ENCODE measurements around the gene NRARP.
"Not testable (repeated sequence)": the region's sequence is repeated elsewhere in the genome, so short reads cannot be mapped to it uniquely, and the experiment has no call there.

NRARP gene, protein sequence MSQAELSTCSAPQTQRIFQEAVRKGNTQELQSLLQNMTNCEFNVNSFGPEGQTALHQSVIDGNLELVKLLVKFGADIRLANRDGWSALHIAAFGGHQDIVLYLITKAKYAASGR

DNA sequence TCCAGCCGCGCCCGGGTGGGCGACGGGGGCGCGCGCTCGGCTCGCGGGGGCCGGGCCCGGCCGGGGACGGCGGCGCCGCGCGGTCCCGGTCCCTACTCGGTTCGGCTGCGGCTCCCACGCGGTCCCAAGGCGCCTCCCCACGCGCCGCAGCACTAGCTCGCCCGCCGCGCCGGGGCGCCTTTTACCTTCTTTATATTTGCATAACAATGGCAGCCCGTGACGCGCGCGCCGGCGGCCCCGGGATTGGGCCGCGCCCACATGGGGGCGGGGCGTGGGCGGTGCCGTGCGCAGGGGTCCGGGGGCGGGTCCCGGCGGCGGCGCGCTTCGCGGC is at the start of gene NRARP:
Gene NRARP, minus strand, starts transcription at position 154 of the 331 bp plus-strand sequence. CDS start 343 bp downstream, outside the sequence.
- DNase-seq (ENCODE audit: low read depth in 1 of 2, low spot score in 1 of 2) = peak; percentile 87 to 95

DNA sequence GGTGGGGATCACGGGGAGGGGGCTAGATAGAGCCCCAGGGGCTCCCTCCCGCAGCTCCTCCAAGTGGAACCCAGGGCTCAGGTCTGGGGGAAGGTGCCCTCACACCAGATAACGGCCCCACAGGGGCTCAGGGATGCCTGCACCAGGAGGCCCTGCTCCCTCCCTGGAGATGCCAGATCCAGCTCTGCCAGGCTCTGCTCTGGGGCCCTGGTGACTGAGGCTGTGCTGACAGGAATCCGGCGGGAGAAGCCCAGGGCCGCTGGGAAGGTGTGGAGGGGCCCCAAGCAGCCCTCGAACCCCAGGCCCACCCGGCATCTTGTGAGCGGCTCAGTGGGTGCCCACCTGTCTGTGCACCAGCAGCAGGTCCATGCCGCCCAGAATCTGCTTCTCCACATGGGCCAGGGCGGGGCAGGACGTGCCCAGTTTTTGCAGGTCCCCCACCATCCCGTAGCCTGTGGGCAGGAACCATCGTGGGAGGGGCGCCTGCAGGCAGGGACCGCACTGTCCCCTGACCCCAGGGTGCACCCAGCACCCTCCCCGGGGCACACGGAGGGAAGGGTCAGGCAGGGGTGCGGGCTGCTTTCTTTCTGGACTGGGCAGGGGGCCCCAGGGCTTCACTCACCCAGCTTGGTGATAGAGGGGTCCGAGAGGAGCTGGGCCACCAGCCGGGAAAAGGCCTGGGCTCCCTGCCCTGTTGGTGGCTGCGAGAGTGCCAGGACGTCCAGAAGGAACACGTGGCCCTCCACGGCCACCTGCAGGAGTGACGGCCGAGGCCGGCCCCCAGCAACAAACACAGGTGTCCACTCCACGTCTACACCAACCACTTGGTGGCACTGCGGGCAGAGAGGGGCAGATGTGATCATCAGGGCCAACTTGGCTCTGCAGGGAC is 48.9 kb upstream of the NRARP start:
- no peak for DNase-seq (ENCODE audit: low read depth in 1 of 2, low spot score in 1 of 2)

DNA sequence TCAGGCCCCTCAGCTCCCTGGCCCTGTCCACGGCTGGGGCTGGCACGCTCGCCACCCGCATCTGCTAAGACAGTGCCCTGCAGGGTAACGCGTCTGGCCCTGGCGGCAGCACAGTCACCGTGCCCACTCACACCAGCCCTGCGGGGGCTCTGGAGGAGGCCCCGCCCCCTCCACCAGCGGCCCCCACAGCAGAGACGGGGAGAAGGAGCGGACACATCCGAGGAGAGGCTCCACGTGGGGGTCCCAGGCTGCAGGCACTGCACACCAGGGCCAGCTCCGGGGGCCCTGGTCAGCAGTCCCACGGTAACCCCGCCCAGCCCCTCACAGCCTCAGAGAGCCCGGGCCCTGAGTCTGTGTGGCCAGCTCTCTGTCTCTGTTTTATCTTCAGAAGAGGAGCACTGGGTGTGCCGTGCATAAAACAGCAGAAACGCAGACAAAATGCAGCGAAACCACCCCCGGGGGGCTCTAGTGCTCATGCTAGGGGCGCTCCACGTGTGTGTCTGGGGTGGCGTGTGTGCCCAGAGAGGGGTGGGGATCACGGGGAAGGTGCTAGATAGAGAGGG is 47.5 kb upstream of the NRARP start:
- DNase-seq (ENCODE audit: low read depth in 1 of 2, low spot score in 1 of 2) = no peak

DNA sequence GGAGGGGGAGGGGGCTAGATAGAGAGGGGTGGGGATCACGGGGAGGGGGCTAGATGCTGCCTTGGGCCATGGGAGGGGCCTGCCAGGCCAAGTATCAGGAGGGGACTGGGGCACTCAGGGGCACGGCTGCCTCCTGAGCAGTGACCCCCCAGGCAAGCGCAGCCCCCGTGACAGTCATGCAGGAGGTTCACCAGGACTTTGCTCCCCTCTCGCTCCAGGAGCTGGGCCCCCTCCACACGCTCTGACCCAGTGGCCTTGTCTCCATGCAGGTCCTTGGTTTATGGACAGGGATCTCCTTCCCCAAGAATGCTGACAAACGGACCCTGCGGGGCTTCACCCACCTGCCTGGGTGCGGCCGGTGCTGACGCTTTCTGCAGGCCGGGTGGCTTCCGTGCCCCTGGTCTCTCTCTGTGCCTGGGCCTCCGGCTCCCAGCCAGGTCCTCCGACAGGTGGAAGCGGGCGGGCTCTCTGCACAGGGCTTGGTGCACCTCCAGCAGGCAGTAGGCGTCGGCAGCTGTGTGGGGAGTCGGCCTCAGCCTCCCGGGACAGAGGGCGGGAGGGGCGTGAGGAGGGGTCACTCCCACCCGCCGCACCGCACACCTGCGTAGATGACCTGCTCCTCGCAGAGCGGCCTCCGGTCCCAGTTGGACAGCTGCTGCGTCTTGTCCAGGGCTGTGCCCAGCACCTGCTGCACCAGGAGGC is 46.8 kb upstream of the NRARP start:
- no peak for DNase-seq (ENCODE audit: low read depth in 1 of 2, low spot score in 1 of 2)

DNA sequence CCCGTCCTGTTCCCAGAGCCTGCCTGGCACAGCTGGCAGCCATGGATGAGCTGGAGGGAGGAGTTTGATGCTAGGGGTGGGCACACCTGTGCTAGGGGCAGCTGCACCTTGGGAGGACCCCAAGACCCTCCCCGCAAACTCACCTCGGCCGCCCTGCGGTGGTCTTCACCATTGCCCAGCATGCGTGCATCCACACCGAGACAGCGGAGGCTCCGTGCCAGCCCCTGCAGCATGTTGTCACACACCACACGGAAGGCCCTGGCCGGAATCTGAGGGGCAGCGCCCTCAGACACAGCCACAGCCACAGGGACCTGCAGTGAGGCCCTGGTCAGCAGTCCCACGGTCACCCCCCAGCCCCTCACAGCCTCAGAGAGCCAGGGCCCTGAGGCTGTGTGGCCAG is 45.9 kb upstream of the NRARP start:
- no peak for DNase-seq (ENCODE audit: low read depth in 1 of 2, low spot score in 1 of 2)

DNA sequence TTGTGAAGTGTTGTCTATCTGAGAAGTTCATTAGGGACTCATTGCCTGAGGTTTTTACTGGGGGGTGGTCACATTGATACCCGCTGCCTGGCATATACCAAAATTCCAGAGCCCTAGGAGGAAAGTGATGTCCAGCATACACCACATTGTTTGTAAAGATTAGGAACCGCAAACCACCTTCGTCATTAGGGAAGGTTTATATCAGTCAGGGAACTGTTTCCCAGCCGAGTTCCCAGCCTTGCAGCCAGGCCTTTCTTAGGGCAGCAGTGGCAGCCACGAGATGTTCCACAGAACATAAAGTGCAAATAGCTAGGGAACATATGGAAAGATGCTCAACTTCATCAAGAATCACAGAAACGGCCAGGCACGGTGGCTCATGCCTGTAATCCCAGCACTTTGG is 40.4 kb upstream of the NRARP start:
- DNase-seq (ENCODE audit: low read depth in 1 of 2, low spot score in 1 of 2) = no peak

DNA sequence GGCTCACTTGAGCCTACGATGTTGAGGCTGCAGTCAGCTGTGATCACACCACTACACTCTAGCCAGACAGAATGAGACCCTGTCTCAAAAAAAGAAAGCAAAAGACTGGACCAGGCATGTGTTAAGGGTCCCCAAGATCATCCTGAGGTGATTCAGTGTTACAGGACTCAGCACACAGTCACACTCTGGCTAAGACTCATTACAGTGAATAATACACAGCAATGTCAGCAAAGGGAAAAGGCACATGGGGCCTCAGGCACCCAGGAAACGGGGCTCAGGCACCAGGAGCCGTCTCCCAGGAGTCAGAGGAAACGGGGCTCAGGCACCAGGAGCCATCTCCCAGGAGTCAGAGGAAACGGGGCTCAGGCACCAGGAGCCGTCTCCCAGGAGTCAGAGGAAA is 39.2 kb upstream of the NRARP start:
- no peak for DNase-seq (ENCODE audit: low read depth in 1 of 2, low spot score in 1 of 2)

DNA sequence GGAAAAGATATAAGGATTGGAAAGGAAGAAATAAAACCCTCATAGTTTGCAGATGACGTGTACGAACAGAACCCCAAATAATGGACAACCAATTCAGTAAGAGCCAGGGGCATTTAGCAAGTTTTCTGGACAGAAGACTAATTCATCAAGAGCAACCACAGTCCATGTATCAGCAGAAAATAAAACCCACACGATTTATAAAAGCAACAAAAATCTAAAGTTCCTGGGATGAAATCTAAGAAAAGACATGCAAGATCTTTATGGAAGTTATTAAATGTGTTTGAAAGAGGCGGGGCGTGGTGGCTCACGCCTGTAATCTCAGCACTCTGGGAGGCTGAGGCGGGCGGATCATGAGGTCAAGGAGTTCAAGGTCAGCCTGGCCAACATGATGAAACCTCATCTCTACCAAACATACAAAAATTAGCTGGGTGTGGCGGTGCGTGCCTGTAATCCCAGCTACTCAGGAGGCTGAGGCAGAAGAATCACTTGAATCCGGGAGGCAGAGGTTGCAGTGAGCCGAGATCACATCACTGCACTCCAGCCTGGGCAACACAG is 37.9 kb upstream of the NRARP start:
- DNase-seq (ENCODE audit: low read depth in 1 of 2, low spot score in 1 of 2) = not testable (repeated sequence)

DNA sequence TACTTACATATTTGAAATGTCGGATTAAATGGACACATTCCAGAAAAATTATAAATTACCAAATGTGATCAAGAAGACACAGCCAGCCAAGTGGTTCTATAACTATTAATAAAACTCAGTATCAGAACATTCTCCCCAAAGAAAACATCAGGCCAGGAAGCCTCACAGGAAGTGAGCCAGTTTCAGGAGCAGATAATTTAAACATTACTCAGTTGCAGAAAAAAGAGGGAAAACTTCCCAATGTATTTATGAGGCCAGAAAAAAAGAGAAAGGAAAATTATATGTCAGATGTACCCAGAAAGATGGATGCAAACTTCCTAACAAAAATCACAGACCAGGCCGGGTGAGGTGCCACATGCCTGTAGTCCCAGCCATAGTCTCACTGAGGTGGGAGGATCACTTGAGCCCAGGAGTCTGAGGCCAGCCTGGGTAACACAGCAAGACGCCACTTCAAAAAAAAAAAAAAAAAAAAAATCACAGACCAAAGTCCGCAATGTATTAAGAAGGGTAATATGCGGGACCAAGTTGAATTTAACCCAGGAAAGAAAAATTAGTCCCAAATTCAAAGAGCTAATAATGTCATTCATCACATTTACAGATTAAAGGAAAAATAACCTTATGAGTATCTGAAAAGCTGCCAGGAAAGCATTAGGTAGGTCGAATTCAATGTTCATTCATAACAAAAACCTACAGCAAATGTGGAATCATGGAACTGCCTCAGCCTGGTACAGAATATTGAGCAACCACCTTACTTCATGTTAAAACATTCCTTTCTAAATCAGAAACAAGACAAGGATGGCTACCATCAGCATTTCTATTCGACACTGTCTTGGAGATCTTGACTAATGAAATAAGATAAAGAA is 37.2 kb upstream of the NRARP start:
- no peak for DNase-seq (ENCODE audit: low read depth in 1 of 2, low spot score in 1 of 2)

DNA sequence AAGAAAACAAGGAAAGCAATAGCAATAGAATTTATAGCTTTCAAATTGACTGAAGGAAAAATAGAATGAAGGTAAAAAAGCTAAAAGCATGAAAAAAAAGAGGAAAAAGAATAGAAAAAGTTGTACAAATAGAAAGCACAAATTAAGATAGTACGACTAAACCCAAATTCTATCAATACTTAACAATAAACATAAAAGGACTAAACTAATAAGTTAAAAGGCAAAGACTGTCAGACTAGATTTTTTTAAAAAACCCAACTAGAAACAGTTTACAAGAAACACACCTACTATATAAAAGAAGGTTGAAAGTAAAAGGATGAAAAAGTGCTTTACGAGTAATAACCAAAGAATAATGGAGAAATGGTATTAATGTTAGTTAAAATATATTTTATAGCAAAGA is 34.7 kb upstream of the NRARP start:
- DNase-seq (ENCODE audit: low read depth in 1 of 2, low spot score in 1 of 2) = no peak

DNA sequence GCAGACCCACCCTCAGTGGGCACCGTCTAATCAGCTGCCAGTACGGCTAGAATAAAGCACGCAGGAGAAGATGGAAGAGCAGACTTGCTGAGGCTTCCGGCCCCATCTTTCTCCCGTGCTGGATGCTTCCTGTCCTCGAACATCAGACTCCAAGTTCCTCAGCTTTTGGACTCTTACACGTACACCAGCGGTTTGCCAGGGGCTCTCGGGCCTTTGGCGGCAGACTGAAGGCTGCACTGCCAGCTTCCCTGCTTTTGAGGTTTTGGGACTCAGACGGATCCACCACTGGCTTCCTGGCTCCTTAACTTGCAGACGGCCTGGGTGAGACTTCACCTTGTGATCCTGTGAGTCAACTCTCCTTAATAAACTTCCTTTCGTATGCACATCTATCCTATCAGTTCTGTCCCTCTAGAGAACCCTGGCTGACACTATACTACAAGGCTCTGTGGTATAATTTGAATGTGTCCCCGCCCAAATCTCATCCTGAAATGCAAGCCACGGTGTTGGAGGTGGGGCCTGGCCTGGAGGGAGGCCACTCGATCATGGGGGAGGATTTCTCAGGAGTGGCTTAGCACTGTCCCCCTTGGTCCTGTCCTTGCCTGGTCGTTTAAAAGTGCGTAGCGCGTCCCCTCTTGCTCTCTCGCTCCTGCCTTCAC is 31.1 kb upstream of the NRARP start:
- DNase-seq (ENCODE audit: low read depth in 1 of 2, low spot score in 1 of 2) = no peak

DNA sequence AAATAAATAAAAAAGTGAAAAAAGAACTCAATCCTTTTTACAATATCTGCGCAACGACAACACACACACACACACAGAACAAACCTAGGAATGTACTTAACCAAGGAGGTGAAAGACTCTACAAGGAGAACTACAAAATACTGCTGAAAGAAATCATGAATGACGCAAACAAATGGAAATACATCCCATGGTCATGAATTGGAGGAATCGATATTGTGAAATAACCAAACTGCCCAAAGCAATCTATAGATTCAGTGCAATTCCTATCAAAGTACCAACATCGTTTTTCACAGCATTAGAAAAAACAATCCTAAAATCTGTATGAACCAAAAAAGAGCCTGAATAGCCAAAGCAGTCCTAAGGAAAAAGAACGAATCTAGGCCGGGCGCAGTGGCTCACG is 29.9 kb upstream of the NRARP start:
- no peak for DNase-seq (ENCODE audit: low read depth in 1 of 2, low spot score in 1 of 2)

DNA sequence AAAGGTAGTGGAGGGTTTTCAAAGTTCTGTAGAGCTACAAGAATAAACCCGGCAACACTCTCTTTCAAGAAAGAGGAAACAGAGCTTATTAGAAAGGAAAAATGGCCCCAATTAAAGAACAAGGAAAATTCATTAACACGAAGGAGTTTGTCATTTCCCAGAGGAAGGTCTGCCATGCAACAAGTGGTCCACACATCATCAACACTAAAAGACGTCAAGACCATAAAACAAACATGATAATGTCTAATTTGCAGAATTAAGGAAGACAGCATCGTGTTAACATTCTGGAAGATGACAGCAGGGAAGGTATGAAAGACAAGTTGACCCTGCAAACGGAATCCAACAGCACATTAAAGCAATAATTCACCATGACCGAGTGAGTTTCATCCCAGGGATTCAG is 28.6 kb upstream of the NRARP start:
- no peak for DNase-seq (ENCODE audit: low read depth in 1 of 2, low spot score in 1 of 2)

DNA sequence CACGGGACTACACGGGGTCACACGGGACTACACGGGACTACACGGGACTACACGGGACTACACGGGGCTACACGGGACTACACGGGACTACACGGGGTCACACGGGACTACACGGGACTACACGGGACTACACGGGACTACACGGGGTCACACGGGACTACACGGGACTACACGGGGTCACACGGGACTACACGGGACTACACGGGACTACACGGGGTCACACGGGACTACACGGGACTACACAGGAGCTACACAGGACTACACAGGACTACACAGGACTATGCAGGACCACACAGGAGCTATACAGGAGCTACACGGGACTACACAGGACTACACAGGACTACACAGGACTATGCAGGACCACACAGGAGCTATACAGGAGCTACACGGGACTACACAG is 27.5 kb upstream of the NRARP start:
- not testable (repeated sequence) for DNase-seq (ENCODE audit: low read depth in 1 of 2, low spot score in 1 of 2)

DNA sequence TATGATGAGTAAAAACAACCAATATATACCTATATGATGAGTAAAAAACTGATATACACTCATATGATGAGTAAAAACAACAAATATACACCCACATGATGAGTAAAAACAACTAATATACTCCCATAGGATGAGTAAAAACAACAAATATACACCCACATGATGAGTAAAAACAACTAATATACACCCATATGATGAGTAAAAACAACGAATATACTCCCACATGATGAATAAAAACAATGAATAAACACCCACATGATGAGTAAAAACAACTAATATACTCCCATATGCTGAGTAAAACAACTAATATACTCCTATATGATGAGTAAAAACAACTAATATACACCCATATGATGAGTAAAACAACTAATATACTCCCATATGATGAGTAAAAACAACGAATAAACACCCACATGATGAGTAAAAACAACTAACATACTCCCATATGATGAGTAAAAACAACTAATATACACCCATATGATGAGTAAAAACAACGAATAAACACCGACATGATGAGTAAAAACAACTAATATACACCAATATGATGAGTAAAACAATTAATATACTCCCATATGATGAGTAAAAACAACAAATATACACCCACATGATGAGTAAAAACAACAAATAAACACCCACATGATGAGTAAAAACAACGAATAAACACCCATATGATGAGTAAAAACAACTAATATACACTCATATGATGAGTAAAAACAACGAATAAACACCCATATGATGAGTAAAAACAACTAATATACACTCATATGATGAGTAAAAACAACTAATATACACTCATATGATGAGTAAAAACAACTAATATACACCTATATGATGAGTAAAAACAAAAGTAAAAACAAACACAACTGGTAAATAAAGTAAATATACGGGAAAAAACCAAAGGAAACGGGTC is 25.8 kb upstream of the NRARP start:
- not testable (repeated sequence) for DNase-seq (ENCODE audit: low read depth in 1 of 2, low spot score in 1 of 2)

DNA sequence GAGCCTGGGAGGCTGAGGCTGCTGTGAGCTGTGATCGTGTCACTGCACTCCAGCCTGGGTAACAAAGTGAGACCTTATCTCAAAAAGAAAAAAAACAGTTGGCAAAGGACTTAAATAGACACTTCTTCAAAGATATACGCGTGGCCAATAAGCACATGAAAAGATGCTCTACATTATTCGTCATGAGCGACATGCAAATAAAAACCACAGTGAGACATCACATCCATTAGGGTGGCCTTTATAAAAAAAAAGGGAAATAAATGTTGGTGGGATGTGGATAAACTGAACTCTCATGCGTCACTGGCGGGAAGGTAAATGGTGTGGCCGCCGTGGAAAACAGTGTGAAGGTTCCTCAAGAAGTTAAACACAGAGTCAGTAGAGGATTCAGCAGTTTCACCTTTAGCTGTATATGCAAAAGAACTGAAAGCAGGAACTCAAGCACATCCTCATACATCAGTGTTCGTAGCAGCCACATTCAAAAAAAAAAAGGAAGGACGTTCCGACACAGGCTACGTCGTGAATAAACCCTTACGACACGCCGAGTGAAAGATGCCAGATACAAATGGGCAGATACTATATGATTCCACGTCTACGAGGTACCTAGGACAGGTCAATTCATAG is 24.5 kb upstream of the NRARP start:
- DNase-seq (ENCODE audit: low read depth in 1 of 2, low spot score in 1 of 2) = no peak

DNA sequence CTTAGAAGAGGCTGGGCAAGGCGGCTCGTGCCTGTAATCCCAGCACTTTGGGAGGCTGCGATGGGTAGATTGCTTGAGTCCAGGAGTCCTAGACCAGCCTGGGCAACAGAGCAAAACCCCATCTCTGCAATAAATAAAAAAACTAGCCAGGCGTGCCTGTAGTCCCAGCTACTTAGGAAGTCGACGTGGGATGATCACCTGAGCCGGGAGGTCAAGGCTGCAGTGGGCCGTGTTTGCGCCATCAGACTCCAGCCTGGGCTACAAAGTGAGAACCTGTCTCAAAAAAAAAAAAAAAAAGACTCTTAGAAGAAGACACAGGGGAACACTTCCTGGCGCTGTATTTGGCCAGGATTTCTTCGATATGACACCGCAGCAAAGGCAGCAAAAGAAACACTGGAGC is 23.7 kb upstream of the NRARP start:
- no peak for DNase-seq (ENCODE audit: low read depth in 1 of 2, low spot score in 1 of 2)

DNA sequence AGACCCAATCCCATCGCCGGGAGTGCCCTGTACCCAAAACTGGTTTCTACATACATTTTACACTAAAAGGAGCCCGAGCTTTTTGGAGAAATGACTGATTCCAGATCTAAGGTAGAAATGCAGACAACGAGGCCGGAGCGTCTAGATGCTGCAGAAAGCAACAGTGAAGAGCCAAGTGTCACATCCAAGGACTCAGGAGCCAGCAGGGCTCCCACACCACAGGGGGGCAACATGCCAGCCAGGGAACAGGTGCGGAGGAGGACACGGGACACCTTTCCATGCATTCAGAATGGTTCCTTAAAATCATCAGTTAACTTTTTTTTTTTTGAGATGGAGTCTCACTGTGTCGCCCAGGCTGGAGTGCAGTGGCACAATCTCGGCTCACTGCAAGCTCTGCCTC is 23.1 kb upstream of the NRARP start:
- DNase-seq (ENCODE audit: low read depth in 1 of 2, low spot score in 1 of 2) = no peak

Measured in stimulated activated CD4-positive, alpha-beta T cell treated with anti-CD3 and anti-CD28 coated beads, Interleukin-15, amount 100 ng/mL, for 1 hour (primary cell).